Skeletal muscle cell (primary cell): Measurements from ENCODE around the gene THADA.

Experiments
- DNase-seq: peaks from one replicate; pipeline ENCODE4 v3.0.0-alpha.2; 2010; ENCODE audit warnings: low read depth
- H3K4me3 ChIP-seq: 2 replicates; pipeline ENCODE4 v1.5.1; 2011; ENCODE audit warnings: low read depth, mild to moderate bottlenecking, control low read depth, low read length, moderate library complexity

The THADA gene

DNA sequence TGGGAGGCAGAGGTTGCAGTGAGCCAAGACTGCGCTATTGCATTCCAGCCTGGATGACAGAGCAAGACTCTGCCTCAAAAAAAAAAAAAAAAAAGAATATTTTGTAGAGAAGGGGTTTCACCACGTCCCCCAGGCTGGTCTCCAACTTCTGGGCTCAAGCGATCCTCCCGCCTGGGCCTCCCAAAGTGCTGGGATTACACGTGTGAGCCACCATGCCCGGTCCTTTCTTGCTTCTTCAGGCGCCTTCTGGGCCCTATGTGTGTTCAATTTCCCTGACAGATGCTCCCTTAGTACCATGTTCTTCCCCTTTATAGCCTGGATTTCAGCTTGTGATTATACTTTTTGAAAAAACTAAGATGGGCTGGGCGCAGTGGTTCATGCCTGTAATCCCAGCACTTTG lies 379.2 kb downstream of the THADA start:
- H3K4me3 ChIP-seq = no peak overlapping the region
- DNase-seq = no peak

DNA sequence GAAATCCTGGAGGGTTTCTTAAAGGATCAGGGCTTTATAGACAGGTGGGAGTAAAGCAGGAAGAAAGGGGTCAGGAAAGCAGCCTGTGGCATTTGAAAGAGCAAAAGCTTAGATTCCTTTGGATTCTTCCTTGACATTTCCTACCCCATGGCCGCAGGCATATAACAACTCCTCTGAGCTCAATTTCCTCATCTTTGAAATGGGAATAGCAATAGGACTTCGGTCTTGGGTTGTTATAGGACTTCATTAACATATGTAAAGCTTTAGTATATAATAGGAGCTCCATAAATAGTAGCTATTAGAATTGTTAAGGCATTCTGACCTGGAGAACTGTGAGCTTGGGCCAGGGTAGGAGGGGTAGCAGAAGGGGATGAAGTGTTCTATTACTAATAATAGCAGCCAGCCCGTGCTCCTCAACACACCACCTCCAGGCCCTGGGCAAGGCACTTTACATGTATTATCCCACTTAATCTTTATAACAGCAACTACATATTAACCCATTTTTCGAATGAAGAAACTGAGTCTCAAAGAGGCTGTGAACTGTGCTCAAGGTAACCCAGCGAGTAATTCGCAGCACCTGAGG lies 380.1 kb downstream of the THADA start:
- H3K4me3 ChIP-seq = no peak overlapping the region
- no peak for DNase-seq

DNA sequence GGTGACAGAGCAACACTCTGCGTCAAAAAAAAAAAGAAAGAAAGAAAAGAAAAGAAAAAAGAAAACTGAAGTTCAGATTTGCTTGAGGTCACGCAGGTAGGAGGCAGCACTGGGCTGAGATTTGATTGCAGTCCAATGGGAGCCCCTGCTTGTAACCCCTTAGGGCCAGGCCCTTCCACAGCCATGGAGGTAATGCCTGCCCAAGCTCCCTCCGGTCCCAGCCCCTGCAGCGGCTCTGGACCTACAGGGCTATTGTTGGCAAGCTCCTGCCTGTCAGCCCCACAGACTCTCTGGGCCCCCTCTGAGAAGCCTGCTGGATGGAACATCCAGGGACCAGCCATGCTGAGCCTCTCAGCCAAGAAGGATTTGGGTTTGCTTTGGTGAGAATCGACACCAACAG lies 381.6 kb downstream of the THADA start:
- no peak for DNase-seq

DNA sequence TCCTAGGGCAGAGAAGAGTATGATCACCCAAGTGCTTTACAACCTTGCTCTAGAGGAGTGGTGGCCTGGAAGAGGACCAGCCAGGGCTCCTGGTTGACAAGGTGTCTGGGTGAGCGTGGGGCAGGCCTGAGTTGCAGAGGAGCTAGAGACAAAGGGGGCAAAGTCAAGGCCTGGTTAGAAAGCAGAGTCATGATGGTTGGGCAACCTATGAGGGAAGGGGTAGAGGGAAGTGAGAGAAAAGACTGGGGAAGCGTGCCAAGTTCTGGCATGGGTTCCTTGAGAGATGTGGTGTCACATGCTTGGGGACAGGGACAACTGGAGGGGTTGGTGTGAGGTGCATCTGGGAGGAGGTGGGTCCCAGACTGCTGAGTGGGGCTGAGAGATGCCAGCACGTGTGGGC lies 382.9 kb downstream of the THADA start:
- DNase-seq = no peak
- no peak overlapping the region for H3K4me3 ChIP-seq

More for the DNA sequence above, 381.6 kb downstream of the THADA start:
- no peak overlapping the region for H3K4me3 ChIP-seq

DNA sequence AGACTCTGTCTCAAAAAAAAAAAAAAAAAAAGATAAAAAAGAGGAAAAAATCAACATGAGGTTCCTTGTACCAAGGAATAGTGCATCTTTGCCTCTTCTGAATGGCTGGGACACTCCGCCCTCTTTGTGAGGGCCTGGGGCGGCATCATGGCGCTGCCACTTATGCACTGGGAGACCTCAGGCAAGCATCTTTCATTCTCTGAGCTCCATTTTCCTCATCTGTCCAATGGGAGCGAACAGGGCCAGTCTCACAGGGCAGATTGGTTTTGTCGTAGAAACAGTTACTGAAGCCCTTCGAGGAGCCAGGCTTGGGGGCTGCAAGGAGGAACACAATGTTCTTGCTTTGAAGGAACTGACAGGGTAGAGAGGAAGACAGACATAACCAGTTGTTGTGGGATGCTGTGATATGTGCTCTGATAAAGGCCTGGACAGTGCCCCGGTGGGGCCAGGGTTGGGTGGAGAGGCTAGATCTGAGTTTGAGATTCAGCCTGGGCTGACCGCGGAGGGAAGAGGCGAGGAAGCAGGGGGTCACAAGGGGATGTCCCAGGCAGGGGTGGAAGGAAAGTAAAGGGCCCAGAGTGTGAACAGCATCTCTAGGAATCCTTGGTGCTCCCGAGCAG lies 383.5 kb downstream of the THADA start:
- no peak overlapping the region for H3K4me3 ChIP-seq
- no peak for DNase-seq

DNA sequence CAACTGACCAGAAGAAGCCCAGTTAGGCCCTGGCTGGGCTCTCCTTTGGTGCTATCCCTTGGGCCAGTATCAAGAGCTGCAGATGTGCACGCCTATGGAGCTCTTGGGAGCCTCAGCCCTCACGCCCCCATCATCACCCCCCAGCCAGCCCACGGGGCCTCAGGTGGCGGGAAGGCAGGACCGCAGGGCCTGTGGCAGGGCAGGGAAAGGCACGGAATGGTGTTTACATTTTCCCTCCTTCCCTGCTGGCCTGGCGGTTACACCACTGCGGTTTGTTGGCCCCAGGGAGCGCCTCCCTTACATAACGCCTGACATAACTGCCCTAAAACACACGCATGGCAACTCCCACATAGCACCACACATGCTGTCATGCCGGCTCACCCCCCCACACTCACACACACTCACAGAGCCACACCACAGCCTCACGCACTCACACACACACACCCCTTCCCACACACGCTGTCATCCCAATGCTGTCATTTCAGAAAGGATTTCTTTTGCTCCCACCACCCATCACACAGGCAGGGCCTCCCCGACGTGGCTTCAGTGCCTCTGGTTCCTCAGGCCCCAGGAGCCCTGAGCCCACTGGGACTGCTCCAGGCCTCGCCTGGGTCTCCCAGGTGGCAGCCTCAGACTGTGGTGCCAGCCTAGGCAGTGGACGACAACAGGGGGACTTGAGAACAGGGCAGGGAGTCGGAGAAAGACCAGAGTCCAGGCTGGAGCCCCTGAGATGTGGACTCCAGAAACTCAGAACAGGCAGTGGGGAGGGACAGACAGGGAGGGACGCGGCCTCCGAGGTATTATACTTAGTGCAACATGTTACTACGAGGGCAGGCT lies 385.2 kb downstream of the THADA start:
- DNase-seq = peak; percentile 94
- no peak overlapping the region for H3K4me3 ChIP-seq

DNA sequence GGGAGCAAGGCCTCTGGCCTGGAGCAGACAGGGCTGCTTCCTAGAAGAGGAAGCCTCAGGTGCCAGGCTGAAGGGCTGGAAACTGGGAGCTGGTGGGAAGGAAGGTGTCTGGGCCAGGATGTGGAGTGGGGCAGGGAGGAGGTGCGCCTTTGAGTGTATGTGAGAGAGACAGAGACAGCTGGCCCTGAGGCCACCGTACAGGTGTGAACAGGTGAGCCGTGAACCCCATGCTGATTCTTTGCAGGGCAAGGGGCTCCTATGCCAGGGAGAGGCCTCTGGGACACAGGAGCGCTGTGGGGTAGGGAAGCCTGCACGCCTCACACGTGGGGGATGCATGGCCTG lies 385.7 kb downstream of the THADA start:
- no peak overlapping the region for H3K4me3 ChIP-seq

DNA sequence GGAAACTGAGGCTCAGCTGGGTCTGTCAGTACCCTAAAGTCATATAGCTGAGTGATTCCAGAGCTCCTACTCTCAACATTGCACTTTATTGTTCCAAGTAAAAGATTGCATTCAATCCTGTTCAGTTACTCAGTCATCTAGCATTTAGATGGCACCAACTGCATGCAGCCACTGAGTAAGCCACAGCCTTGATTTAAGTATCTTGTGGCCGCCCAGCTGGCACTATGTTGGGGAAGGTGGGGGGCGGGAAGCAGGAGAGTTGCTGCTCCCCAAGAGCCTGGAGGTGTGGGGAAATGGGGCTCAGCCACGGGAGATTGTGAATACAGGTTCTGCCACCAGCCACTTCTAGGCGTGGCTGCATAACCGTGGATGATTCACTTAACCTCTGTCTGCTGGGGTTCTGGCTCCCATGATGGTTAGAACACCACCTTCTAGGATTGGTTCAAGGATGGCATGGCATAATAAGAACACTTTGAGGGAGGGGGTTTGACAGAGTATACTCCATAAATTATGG lies 386.6 kb downstream of the THADA start:
- DNase-seq = no peak
- H3K4me3 ChIP-seq = no peak overlapping the region

More for the DNA sequence above, 385.7 kb downstream of the THADA start:
- no peak for DNase-seq

DNA sequence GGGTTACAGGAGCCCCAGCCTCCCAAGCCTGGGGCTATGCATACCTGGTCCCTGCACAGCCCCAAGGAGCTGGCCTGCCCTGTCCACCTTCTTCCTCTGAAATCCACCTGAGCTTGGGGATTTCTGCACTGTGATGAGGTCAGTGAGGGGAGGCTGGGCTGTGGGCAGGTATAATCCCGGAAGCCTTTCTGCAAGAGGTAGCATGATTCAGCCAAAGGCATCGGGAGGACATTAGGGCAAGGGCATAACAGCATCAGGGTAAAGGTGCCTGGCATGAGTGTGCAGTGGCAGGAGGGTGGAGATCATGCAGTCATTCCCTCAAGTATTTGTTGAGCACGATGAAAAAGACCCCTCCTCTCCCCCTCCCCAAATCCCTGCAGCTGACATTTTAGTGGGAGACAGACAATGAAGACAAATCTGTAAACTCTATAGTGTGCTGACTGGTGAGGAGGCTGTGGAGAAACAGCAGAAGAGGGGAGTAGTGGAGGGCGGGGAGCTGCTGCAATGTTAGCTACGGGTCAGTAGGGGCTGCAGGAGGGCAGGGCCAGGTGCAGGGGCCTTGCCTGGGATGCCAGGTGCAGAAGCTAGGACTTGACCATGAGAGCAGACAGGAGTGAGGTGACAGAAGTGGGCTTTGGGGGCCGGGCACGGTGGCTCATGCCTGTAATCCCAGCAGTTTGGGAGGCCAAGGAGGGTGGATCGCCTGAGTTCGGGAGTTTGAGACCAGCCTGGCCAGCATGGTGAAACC lies 388.1 kb downstream of the THADA start:
- no peak overlapping the region for H3K4me3 ChIP-seq
- no peak for DNase-seq

DNA sequence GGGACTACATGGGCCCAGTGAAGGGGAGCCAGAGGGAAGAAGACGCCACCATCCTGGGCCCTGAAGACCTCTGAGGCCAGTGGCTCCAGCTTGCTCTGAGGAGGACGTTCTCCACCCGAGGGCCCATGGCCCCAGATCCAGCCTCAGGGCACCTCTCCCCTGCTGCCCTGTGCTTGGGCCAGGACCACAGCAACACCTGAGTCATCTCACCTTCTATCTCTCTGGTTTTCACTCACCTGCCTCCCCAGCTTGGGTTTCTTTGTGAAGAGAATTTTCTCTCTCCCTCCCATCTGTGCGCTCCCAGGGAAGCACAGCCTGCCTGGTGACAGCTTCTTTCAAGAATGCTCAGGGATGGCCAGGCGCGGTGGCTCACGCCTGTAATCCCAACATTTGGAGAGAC lies 389.2 kb downstream of the THADA start:
- no peak for DNase-seq
- no peak overlapping the region for H3K4me3 ChIP-seq

GRCh38 chr2:43203373-43203772 lies 392.5 kb downstream of the THADA start:
- no peak overlapping the region for H3K4me3 ChIP-seq
- DNase-seq = no peak

DNA sequence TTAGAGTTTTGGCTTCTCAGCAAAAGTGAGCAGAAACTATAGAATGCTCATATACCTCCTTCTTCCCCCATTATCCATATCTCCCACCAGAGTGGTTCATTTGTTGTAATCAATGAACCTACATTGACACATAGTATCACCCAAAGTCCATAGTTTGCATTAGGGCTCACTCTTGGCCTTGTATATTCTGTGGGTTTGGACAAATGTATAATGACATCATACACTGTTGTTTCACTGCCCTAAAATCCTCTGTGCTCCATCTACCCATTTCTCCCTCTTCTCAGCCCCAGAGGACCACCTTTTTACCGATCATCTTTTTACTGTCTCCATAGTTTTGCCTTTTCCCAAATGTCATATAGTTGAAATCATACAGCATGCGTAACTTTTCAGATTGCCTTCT lies 393.5 kb downstream of the THADA start:
- no peak for DNase-seq

DNA sequence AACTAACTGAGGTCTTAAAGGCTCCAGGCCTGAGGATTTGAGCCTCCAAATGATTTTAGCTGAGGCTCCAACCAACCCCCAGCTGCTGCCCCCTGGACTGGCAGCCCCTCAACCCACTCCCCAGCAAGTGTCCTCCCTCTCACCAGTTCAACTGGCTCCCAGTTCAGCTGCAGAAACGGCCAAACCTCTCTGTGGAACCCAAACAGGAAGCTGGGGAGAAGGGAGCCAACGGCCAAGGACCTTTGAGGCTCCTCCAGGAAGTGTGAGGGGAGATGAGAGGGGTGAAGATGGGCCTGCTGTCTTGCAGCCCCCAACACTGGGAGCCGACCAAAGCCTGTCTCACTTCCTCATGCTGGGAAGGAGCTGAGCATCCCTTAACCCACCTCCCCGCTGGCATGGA lies 394.3 kb downstream of the THADA start:
- DNase-seq = no peak
- H3K4me3 ChIP-seq = no peak overlapping the region

More for the DNA sequence above, 393.5 kb downstream of the THADA start:
- no peak overlapping the region for H3K4me3 ChIP-seq

DNA sequence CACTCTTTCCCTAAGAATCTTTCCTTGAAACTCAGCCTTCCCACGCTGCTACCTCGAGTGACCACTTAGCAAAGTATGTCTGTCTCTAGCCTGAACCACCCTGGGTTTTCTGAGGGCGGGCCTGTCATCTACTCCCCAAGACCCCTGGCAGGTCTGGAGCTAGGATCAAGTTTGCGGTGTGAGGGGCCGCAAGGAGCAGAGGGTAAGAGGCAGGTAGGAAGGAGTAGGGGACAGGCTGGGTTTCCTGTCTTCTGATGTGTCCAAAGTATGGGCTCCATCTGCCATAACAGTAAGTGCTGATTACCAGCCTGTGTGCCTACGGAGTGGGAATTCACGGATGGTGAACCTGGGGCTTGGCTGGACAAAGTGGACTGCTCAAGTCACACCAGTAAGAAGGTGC lies 394.8 kb downstream of the THADA start:
- no peak overlapping the region for H3K4me3 ChIP-seq
- DNase-seq = no peak

GRCh38 chr2:43199492-43200488 lies 396.0 kb downstream of the THADA start:
- DNase-seq = no peak
- H3K4me3 ChIP-seq = no peak overlapping the region

GRCh38 chr2:43198263-43198662 lies 397.6 kb downstream of the THADA start:
- DNase-seq = no peak
- no peak overlapping the region for H3K4me3 ChIP-seq

GRCh38 chr2:43197588-43197896 lies 398.3 kb downstream of the THADA start:
- no peak for DNase-seq
- H3K4me3 ChIP-seq = no peak overlapping the region

DNA sequence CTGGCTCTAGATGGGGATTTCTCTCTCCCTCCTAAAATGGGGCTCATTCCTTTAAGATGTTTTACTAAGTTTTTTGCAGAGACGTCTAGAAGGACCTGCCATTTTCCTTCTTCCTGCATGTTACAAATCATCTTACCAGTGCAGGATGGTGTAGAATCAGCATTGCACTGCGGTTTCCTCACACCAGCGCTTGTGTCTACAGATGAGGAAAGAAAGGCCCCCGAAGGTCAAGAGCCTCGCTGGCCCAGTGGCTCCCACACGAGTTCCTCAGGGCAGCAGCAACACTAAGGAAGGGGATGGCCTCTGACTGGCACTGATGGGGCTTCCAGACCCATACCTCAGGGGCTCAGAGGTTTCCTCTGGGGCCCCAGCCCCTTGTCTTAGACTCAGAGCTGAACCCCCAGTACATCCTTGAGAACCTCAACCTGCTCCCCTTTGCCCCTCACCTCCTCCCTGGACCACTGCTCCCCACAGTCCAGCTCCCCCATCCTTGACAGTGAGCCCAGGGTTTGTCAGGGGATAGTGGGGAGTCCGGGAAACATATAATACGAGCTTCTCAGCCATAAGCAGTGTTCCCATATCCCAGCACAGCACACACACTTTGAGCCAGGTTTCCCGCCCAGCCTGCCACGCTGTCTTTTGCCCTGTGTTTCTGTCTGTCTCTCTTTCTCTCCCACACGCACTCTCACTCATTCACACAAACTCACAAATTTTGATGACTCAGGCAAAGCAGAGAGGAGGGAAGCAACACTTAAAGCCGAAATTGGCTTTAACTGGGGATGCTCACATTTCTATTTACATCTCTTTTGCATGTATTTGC lies 398.9 kb downstream of the THADA start:
- DNase-seq = peak; percentile 24

More for the DNA sequence above, 398.9 kb downstream of the THADA start:
- H3K4me3 ChIP-seq = no peak overlapping the region
